PC-9 (cell line): ENCODE measurements around the gene TP53AIP1. TPM values are rescaled to one million over a fixed set of nuclear protein-coding genes. Genes with fewer than 3 reads are reported as not detected.

ENCODE experiments used
- BruUV-seq: library from RNA; stranded (reverse); fragments of 400-500 nt; replicated peaks from 2 replicates; lab custom pipeline; 2021; lab: Mats Ljungman, UMichigan
- CTCF ChIA-PET: fragments of 300-600 bp; sonication (Branson Sonifier 250); formaldehyde crosslinking; loops from one replicate; lab custom pipeline; 2022; ENCODE audit warnings: antibody characterized with exemption; lab: Charles Lee
- POLR2A ChIA-PET: fragments of 300-600 bp; sonication (Branson Sonifier 250); formaldehyde crosslinking; loops from one replicate; lab custom pipeline; 2022; ENCODE audit warnings: antibody characterized with exemption; ENCODE audit not compliant: unreplicated experiment; lab: Charles Lee
- DNase-seq, 2 experiments: peaks; one replicate each; pipeline versions ENCODE4 v3.0.0 to v3.0.0-alpha.2; 2015 to 2022; ENCODE audit warnings: mixed read lengths in 1 of 2
- H2AFZ ChIP-seq: fragments of 200-600 bp; sonication (generic); 2 replicates; pipeline ENCODE4 v1.8.1; 2017; ENCODE audit warnings: antibody characterized with exemption
- H3F3A ChIP-seq: fragments of 200-600 bp; sonication (generic); 2 replicates; pipeline ENCODE4 v1.8.1; 2017; ENCODE audit warnings: antibody characterized with exemption, mild to moderate bottlenecking, low read depth; ENCODE audit not compliant: insufficient read depth
- H3K27ac ChIP-seq: fragments of 200-600 bp; sonication (generic); 2 replicates; pipeline ENCODE4 v1.6.1; 2016; ENCODE audit warnings: mixed run types
- H3K27me3 ChIP-seq: fragments of 200-600 bp; sonication (generic); 2 replicates; pipeline ENCODE4 v1.6.1; 2016; ENCODE audit warnings: low read depth, mixed run types; ENCODE audit not compliant: insufficient read depth
- H3K36me3 ChIP-seq: fragments of 200-600 bp; sonication (generic); 2 replicates; pipeline ENCODE4 v1.6.1; 2016; ENCODE audit warnings: low read depth, mixed run types
- H3K4me1 ChIP-seq: fragments of 200-600 bp; sonication (generic); replicated peaks from 2 replicates; pipeline ENCODE4 v1.6.1; 2016; ENCODE audit warnings: mixed run types; ENCODE audit not compliant: insufficient read depth
- H3K4me2 ChIP-seq: fragments of 200-600 bp; sonication (generic); 2 replicates; pipeline ENCODE4 v1.6.1; 2017; ENCODE audit warnings: mixed run types
- H3K4me3 ChIP-seq: fragments of 200-600 bp; sonication (generic); 2 replicates; pipeline ENCODE4 v1.6.1; 2016; ENCODE audit warnings: mixed run types
- H3K79me2 ChIP-seq: fragments of 200-600 bp; sonication (generic); 2 replicates; pipeline ENCODE4 v1.6.1; 2017; ENCODE audit warnings: low read depth, mixed run types
- H3K9me2 ChIP-seq: fragments of 200-600 bp; sonication (generic); 2 replicates; pipeline ENCODE4 v1.8.1; 2017; ENCODE audit warnings: mild to moderate bottlenecking; ENCODE audit not compliant: insufficient read depth
- H3K9me3 ChIP-seq: fragments of 200-600 bp; sonication (generic); 2 replicates; pipeline ENCODE4 v1.8.1; 2016; ENCODE audit warnings: low read depth; ENCODE audit not compliant: insufficient read depth
- H4K20me1 ChIP-seq: fragments of 200-600 bp; sonication (generic); 2 replicates; pipeline ENCODE4 v1.8.1; 2017; ENCODE audit not compliant: insufficient read depth
- CTCF ChIP-seq: fragments of 200-600 bp; sonication (generic); conservative IDR thresholded peaks from 2 replicates; pipeline ENCODE4 v1.6.1; 2017; ENCODE audit warnings: mixed run types, antibody characterized with exemption, mild to moderate bottlenecking, moderate library complexity
- EZH2 ChIP-seq: fragments of 200-600 bp; sonication (generic); IDR thresholded peaks from 2 replicates; pipeline ENCODE4 v1.8.0; 2017; ENCODE audit warnings: antibody characterized with exemption, low read depth
- intact Hi-C: fragments of 100-400 bp; cut with micrococcal nuclease; formaldehyde crosslinking; loops from one replicate; pipeline ENCODE4 v1.10.0; 2022; ENCODE audit not compliant: unreplicated experiment
- total RNA-seq: library from RNA; stranded (reverse); gene quantifications from 2 replicates; pipeline ENCODE4 v1.2.3, GENCODE V29; 2021

TP53AIP1 gene
- total RNA-seq, 1 experiment from 2014 or later = not detected

GRCh38 chr11:128914216-128915148, 28.2 kb downstream of the TP53AIP1 start:
- ChIA-PET POLR2A (no interaction called here), CTCF (no interaction called here)
- no peak for DNase-seq
- H4K20me1 ChIP-seq = no peaks in the 10 kb centered on the region
- no peaks in the 10 kb centered on the region for H3K36me3 ChIP-seq
- no peaks in the 10 kb centered on the region for H3F3A ChIP-seq
- no peaks in the 10 kb centered on the region for H3K79me2 ChIP-seq
- no TSS peak for BruUV-seq
- no peaks in the 10 kb centered on the region for H3K9me2 ChIP-seq
- intact Hi-C loops = no loop called here
- H3K9me3 ChIP-seq = no peaks in the 10 kb centered on the region
- H2AFZ ChIP-seq = no peak overlapping the region
- H3K4me2 ChIP-seq = no peak overlapping the region
- no peaks in the 10 kb centered on the region for H3K4me1 ChIP-seq
- no peak overlapping the region for H3K27ac ChIP-seq
- peaks cover 22% of the 10 kb centered on the region; the same call in 1 of the 2 replicates for H3K27me3 ChIP-seq
- no peak overlapping the region for H3K4me3 ChIP-seq
- TF ChIP-seq EZH2 = no peak
- TF ChIP-seq CTCF = no peak

DNA sequence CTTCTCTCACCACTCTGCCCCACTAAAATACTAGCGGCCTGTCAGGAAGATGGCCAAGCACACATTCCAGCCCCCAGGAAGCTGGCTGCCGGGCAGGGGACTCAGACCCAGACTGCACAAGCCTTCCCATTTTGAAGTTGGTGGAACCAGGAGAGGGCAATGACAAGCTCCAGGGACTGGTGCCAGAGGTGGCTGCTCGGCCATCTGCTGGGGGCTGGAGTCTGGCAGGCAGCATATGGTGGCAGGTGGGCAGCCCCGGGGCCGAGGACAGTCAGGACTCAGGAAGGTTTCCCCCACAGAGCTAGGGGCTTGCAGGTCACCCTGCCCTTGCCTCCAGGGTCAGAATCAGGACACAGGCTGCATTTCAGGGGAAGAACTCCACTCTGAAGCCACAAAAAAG, 28.9 kb downstream of the TP53AIP1 start:
- BruUV-seq = no TSS peak
- peaks cover 5% of the 10 kb centered on the region for H3K4me1 ChIP-seq
- no peaks in the 10 kb centered on the region for H3K36me3 ChIP-seq
- no peak overlapping the region for H3K27ac ChIP-seq
- intact Hi-C loops = no loop called here
- no peak overlapping the region for H2AFZ ChIP-seq
- no peak for DNase-seq
- no peaks in the 10 kb centered on the region for H3F3A ChIP-seq
- ChIA-PET POLR2A (no interaction called here), CTCF (no interaction called here)
- H3K27me3 ChIP-seq = peaks cover 18% of the 10 kb centered on the region; the same call in 1 of the 2 replicates
- no peaks in the 10 kb centered on the region for H3K9me2 ChIP-seq
- H3K79me2 ChIP-seq = no peaks in the 10 kb centered on the region
- no peaks in the 10 kb centered on the region for H3K9me3 ChIP-seq
- H3K4me2 ChIP-seq = no peak overlapping the region
- TF ChIP-seq EZH2 (no peak), CTCF (no peak)
- no peaks in the 10 kb centered on the region for H4K20me1 ChIP-seq
- no peak overlapping the region for H3K4me3 ChIP-seq

GRCh38 chr11:128911701-128912100, 31.0 kb downstream of the TP53AIP1 start:
- Histone ChIP-seq H3K36me3 (no peaks in the 10 kb centered on the region), H3F3A (0 out of 2 replicates have a peak, but pooled peaks cover 5% of the 10 kb centered on the region), H3K9me2 (no peaks in the 10 kb centered on the region), H2AFZ (no peak overlapping the region), H3K27me3 (peaks cover 9% of the 10 kb centered on the region; the same call in 1 of the 2 replicates), H3K9me3 (no peaks in the 10 kb centered on the region), H3K79me2 (no peaks in the 10 kb centered on the region), H3K27ac (no peak overlapping the region), H3K4me1 (peaks cover 16% of the 10 kb centered on the region), H3K4me3 (no peak overlapping the region), H4K20me1 (no peaks in the 10 kb centered on the region), H3K4me2 (no peak overlapping the region)
- no peak for TF ChIP-seq EZH2
- no peak for TF ChIP-seq CTCF
- ChIA-PET CTCF (no interaction called here), POLR2A (no interaction called here)
- no TSS peak for BruUV-seq
- intact Hi-C loops = no loop called here
- no peak for DNase-seq
